HEK293 (cell line): ENCODE data around the gene HMGN4.

Source experiments
- CTCF ChIP-seq: fragments of 450-650 bp; formaldehyde crosslinking; IDR thresholded peaks from 2 replicates; pipeline ENCODE4 v1.5.1; 2016; ENCODE audit warnings: missing biosample characterization, missing genetic modification characterization
- ZNF184 ChIP-seq: fragments of 450-650 bp; IDR thresholded peaks from 2 replicates; pipeline ENCODE4 v1.5.1; 2018; ENCODE audit warnings: missing biosample characterization, mild to moderate bottlenecking, missing genetic modification characterization

DNA sequence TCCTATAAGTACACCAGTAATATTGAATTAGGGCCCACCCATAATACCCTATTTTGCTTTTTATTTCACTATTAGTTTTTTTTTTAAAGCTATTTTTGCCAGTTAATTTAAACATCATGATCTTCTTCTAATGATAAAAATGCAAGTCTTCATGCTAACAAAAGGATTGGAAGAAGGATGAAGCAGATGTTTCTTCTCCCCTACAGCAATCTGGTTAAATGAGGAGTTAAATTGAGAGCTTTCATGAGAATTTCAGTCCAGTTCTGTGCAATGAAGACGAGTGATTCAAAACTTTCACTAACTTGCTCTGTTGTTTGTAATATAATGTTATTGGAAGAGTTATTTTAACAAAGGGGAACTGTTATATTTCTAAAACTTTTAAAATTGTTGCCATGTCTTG is 3.4 kb downstream of the HMGN4 start:
- TF ChIP-seq ZNF184 (tag by site-specific recombination) (no peak), CTCF (tag by site-specific recombination) (no peak)
